ENCODE results near the gene PGAP6. TPM values are rescaled to one million over a fixed set of nuclear protein-coding genes. Genes with fewer than 3 reads are reported as not detected.
"Not testable (repeated sequence)": the region's sequence is repeated elsewhere in the genome, so short reads cannot be mapped to it uniquely, and the experiment has no call there.

PGAP6 gene
- total and polyA plus RNA-seq, 2 donors (not counting 1 experiment from before 2014, with no cell fraction given): 46.2 to 82.7 TPM

DNA sequence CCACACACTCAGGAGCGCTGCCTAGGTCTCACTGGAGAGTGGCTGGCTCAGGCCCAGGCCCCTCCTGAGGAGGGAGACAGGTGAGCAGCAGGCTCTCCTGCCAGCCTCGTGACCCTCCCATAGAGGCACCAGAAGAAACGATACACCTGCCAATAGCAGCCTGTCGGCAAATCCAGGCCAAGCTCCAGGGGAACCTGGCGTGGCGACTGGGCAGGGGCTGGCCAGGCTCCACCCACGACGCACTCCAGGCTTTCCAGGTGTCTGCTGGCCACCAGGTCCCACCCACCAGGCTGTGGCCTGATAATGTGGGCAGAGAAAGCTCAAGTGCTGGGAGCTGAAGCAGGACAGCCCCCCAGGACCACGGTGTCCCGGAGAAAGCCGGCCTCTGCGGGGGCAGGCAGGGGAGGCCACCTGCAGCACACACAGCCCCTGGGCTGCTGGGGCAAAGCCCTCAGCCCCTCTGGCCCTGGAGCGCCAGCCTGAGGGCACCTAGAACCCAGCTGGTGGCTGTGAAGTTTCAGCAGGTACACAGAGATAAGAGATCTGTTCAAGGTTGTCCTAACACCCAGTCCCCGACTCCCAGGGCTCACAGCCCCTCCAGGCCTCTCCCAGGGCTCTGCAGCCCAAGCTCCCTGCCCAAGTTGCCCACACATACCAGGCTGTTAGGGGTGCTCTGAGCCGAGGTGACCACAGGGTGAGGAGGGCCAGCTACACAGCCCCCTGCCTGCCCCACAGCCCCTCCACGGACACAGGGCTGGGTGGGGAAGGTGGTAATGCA is 2.4 kb downstream of the PGAP6 start:
- TF ChIP-seq, protein P1, sequence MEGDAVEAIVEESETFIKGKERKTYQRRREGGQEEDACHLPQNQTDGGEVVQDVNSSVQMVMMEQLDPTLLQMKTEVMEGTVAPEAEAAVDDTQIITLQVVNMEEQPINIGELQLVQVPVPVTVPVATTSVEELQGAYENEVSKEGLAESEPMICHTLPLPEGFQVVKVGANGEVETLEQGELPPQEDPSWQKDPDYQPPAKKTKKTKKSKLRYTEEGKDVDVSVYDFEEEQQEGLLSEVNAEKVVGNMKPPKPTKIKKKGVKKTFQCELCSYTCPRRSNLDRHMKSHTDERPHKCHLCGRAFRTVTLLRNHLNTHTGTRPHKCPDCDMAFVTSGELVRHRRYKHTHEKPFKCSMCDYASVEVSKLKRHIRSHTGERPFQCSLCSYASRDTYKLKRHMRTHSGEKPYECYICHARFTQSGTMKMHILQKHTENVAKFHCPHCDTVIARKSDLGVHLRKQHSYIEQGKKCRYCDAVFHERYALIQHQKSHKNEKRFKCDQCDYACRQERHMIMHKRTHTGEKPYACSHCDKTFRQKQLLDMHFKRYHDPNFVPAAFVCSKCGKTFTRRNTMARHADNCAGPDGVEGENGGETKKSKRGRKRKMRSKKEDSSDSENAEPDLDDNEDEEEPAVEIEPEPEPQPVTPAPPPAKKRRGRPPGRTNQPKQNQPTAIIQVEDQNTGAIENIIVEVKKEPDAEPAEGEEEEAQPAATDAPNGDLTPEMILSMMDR (conservative IDR thresholded peaks at IDR 0.05 in 1 of 2, IDR thresholded peaks at IDR 0.05 in 1 of 2; ENCODE audit: low read depth in 1 of 2, low read length in 2 of 2): no peak
- TF ChIP-seq EZH2 (IDR thresholded peaks at IDR 0.05; ENCODE audit: low read length, missing control alignments): no peak
- H3K9ac ChIP-seq (ENCODE audit: insufficient read depth, low read length): no peak overlapping the region
- no peak for DNase-seq (ENCODE audit: low read depth in 2 of 2)
- H4K20me1 ChIP-seq (ENCODE audit: control insufficient read depth, extremely low read depth, insufficient read depth, low read length): no peaks in the 10 kb centered on the region
- H3K36me3 ChIP-seq (ENCODE audit: control insufficient read depth, insufficient read depth, low read length): peaks cover 14% of the 10 kb centered on the region
- H3K9me3 ChIP-seq (ENCODE audit: control insufficient read depth, insufficient read depth, low read depth, low read length): no peaks in the 10 kb centered on the region
- no peaks in the 10 kb centered on the region for H3K4me1 ChIP-seq (ENCODE audit: control insufficient read depth, extremely low read depth, insufficient read depth, low read length)
- no peak overlapping the region for H3K4me2 ChIP-seq (ENCODE audit: extremely low read depth, insufficient read depth, low read length)
- H3K27ac ChIP-seq (ENCODE audit: insufficient read depth, low read length): no peak overlapping the region
- H3K79me2 ChIP-seq (ENCODE audit: control insufficient read depth, insufficient read depth, low read length): peaks cover 14% of the 10 kb centered on the region
- no peak overlapping the region for H3K4me3 ChIP-seq (replicated peaks in 1 of 4; ENCODE audit: control extremely low read depth in 1 of 4, insufficient read depth in 1 of 4, low read depth in 3 of 4, low read length in 4 of 4)
- H3K27me3 ChIP-seq (ENCODE audit: control insufficient read depth, insufficient read depth, low read length): no peaks in the 10 kb centered on the region
- no peak overlapping the region for H2AFZ ChIP-seq (ENCODE audit: low read length)

- Histone ChIP-seq H3K4me1 (ENCODE audit: control insufficient read depth, extremely low read depth, insufficient read depth, low read length) (no peaks in the 10 kb centered on the region), H2AFZ (ENCODE audit: low read length) (no peak overlapping the region), H3K4me3 (replicated peaks in 1 of 4; ENCODE audit: control extremely low read depth in 1 of 4, insufficient read depth in 1 of 4, low read depth in 3 of 4, low read length in 4 of 4) (no peak overlapping the region), H3K27me3 (ENCODE audit: control insufficient read depth, insufficient read depth, low read length) (no peaks in the 10 kb centered on the region), H3K79me2 (ENCODE audit: control insufficient read depth, insufficient read depth, low read length) (peaks cover 14% of the 10 kb centered on the region), H3K4me2 (ENCODE audit: extremely low read depth, insufficient read depth, low read length) (no peak overlapping the region), H3K36me3 (ENCODE audit: control insufficient read depth, insufficient read depth, low read length) (peaks cover 18% of the 10 kb centered on the region), H3K9ac (ENCODE audit: insufficient read depth, low read length) (no peak overlapping the region), H4K20me1 (ENCODE audit: control insufficient read depth, extremely low read depth, insufficient read depth, low read length) (no peaks in the 10 kb centered on the region), H3K27ac (ENCODE audit: insufficient read depth, low read length) (no peak overlapping the region), H3K9me3 (ENCODE audit: control insufficient read depth, insufficient read depth, low read depth, low read length) (no peaks in the 10 kb centered on the region)
- DNase-seq (ENCODE audit: low read depth in 2 of 2): no peak
- no peak for TF ChIP-seq EZH2 (IDR thresholded peaks at IDR 0.05; ENCODE audit: low read length, missing control alignments)
- TF ChIP-seq, protein P1 (conservative IDR thresholded peaks at IDR 0.05 in 1 of 2, IDR thresholded peaks at IDR 0.05 in 1 of 2; ENCODE audit: low read depth in 1 of 2, low read length in 2 of 2): no peak
These were observed 3.0 kb downstream of the PGAP6 start for GRCh38 chr16:378821-379182.

GRCh38 chr16:378113-378820 is 3.5 kb downstream of the PGAP6 start:
- Histone ChIP-seq H3K36me3 (ENCODE audit: control insufficient read depth, insufficient read depth, low read length) (peaks cover 18% of the 10 kb centered on the region), H3K79me2 (ENCODE audit: control insufficient read depth, insufficient read depth, low read length) (peaks cover 14% of the 10 kb centered on the region)
- not testable (repeated sequence) for H4K20me1 ChIP-seq (ENCODE audit: control insufficient read depth, extremely low read depth, insufficient read depth, low read length); H3K4me2 ChIP-seq (ENCODE audit: extremely low read depth, insufficient read depth, low read length); H3K4me1 ChIP-seq (ENCODE audit: control insufficient read depth, extremely low read depth, insufficient read depth, low read length); H2AFZ ChIP-seq (ENCODE audit: low read length); H3K4me3 ChIP-seq (replicated peaks in 1 of 4; ENCODE audit: control extremely low read depth in 1 of 4, insufficient read depth in 1 of 4, low read depth in 3 of 4, low read length in 4 of 4); H3K27me3 ChIP-seq (ENCODE audit: control insufficient read depth, insufficient read depth, low read length); DNase-seq (ENCODE audit: low read depth in 2 of 2); H3K9ac ChIP-seq (ENCODE audit: insufficient read depth, low read length); H3K27ac ChIP-seq (ENCODE audit: insufficient read depth, low read length); H3K9me3 ChIP-seq (ENCODE audit: control insufficient read depth, insufficient read depth, low read depth, low read length)

Measured in fibroblast of lung (primary cell).